ENCODE results near the gene LCE3A. TPM values are rescaled to one million over a fixed set of nuclear protein-coding genes. Genes with fewer than 3 reads are reported as not detected.

LCE3A gene
- total and polyA plus RNA-seq, 2 of the 4 experiments (the other 2 are of a cell fraction): not detected

GRCh38 chr1:152577168-152577567, 45.7 kb downstream of the LCE3A start:
- ATAC-seq (ENCODE audit: low read depth) (no peak), DNase-seq (no peak)
- Histone ChIP-seq H3K14ac (replicated peaks; ENCODE audit: low read depth, low read length) (no peak overlapping the region), H3K9me3 (ENCODE audit: control insufficient read depth, insufficient read depth, low read length) (no peaks in the 10 kb centered on the region), H3K36me3 (ENCODE audit: control insufficient read depth, insufficient read depth, low read length) (no peaks in the 10 kb centered on the region), H3K4me3 (ENCODE audit: insufficient read depth, low read depth, low read length) (no peak overlapping the region), H3K56ac (ENCODE audit: extremely low read depth, insufficient read depth, low read length) (no peak overlapping the region), H4K91ac (ENCODE audit: insufficient read depth, low read depth, low read length) (no peak overlapping the region), H3K9me1 (ENCODE audit: insufficient read depth, low read length) (no peaks in the 10 kb centered on the region), H4K8ac (ENCODE audit: low read depth in 2 of 2, low read length in 2 of 2) (no peak overlapping the region), H2BK20ac (ENCODE audit: low read depth, low read length) (no peak overlapping the region), H2AK9ac (replicated peaks; ENCODE audit: low read depth, low read length, poor library complexity) (no peak overlapping the region), H2BK120ac (ENCODE audit: low read depth, low read length) (no peak overlapping the region), H3K23ac (ENCODE audit: low read depth, low read length) (no peak overlapping the region), H3K79me1 (ENCODE audit: low read depth in 1 of 2, low read length in 2 of 2) (no peaks in the 10 kb centered on the region), H2BK15ac (ENCODE audit: low read depth, low read length) (no peak overlapping the region), H3K4me1 (ENCODE audit: control insufficient read depth, insufficient read depth, low read length) (no peaks in the 10 kb centered on the region), H3K4ac (ENCODE audit: low read depth, low read length) (no peak overlapping the region), H4K20me1 (ENCODE audit: insufficient read depth, low read length) (no peaks in the 10 kb centered on the region), H2BK5ac (ENCODE audit: low read depth, low read length, poor library complexity, severe bottlenecking) (no peak overlapping the region), H3K27ac (ENCODE audit: insufficient read depth, low read length) (no peak overlapping the region), H2AK5ac (ENCODE audit: low read depth, low read length) (no peak overlapping the region), H3K4me2 (ENCODE audit: low read depth, low read length) (no peak overlapping the region), H3K9ac (ENCODE audit: low read depth, low read length) (no peak overlapping the region), H3K27me3 (ENCODE audit: control insufficient read depth, insufficient read depth, low read length) (no peaks in the 10 kb centered on the region), H4K5ac (ENCODE audit: low read depth, low read length) (no peak overlapping the region), H3K18ac (ENCODE audit: low read depth, low read length) (no peak overlapping the region), H2AFZ (replicated peaks; ENCODE audit: low read length, poor library complexity) (no peak overlapping the region)
- ChIA-PET POLR2A (ENCODE audit: unreplicated experiment) (no interaction called here), CTCF (interaction anchor here (0.7 kb wide), 1 partner anchor 129 kb away, joined by 3 read pairs; no protein-coding TSS in a partner anchor)
- intact Hi-C loops (cut with micrococcal nuclease): no loop called here
- WGBS, 2 experiments (ENCODE audit: extremely low coverage in 2 of 2, insufficient read length in 1 of 2): no CpG with 5 or more reads among the region's 2 CpGs
- in situ Hi-C loops (cut with MboI; ENCODE audit: low sequenced_read_pairs): loop anchor here (10.0 kb wide), 1 partner anchor 48 kb away; the partner anchor contains the start of gene LCE3A
- TF ChIP-seq NFE2L2 (IDR thresholded peaks at IDR 0.05; ENCODE audit: low read depth, low read length): no peak
- no peak for TF ChIP-seq CHD1 (IDR thresholded peaks at IDR 0.05; ENCODE audit: low read depth, low read length)
- TF ChIP-seq, protein P1, sequence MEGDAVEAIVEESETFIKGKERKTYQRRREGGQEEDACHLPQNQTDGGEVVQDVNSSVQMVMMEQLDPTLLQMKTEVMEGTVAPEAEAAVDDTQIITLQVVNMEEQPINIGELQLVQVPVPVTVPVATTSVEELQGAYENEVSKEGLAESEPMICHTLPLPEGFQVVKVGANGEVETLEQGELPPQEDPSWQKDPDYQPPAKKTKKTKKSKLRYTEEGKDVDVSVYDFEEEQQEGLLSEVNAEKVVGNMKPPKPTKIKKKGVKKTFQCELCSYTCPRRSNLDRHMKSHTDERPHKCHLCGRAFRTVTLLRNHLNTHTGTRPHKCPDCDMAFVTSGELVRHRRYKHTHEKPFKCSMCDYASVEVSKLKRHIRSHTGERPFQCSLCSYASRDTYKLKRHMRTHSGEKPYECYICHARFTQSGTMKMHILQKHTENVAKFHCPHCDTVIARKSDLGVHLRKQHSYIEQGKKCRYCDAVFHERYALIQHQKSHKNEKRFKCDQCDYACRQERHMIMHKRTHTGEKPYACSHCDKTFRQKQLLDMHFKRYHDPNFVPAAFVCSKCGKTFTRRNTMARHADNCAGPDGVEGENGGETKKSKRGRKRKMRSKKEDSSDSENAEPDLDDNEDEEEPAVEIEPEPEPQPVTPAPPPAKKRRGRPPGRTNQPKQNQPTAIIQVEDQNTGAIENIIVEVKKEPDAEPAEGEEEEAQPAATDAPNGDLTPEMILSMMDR (conservative IDR thresholded peaks at IDR 0.05; ENCODE audit: low read depth, low read length): no peak
- TF ChIP-seq RCOR1 (IDR thresholded peaks at IDR 0.05; ENCODE audit: insufficient replicate concordance, low read length): no peak
- TF ChIP-seq BHLHE40 (IDR thresholded peaks at IDR 0.05; ENCODE audit: low read depth, low read length): no peak
- TF ChIP-seq RFX5 (IDR thresholded peaks at IDR 0.05; ENCODE audit: low read depth, low read length): no peak
- TF ChIP-seq RAD21 (IDR thresholded peaks at IDR 0.05; ENCODE audit: low read length): no peak
- TF ChIP-seq, protein P2, sequence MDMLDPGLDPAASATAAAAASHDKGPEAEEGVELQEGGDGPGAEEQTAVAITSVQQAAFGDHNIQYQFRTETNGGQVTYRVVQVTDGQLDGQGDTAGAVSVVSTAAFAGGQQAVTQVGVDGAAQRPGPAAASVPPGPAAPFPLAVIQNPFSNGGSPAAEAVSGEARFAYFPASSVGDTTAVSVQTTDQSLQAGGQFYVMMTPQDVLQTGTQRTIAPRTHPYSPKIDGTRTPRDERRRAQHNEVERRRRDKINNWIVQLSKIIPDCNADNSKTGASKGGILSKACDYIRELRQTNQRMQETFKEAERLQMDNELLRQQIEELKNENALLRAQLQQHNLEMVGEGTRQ (IDR thresholded peaks at IDR 0.05; ENCODE audit: low read depth, low read length): no peak
- TF ChIP-seq FOS (IDR thresholded peaks at IDR 0.05; ENCODE audit: low read depth, low read length): no peak
- TF ChIP-seq MAFK (IDR thresholded peaks at IDR 0.05; ENCODE audit: low read depth, low read length): no peak
- no TSS peak for BruUV-seq (replicated peaks)
- dilution Hi-C loops (cut with HindIII; ENCODE audit: low sequenced_read_pairs, unreplicated experiment): no loop called here
